ENCODE data around the gene CNTN3.

CNTN3 gene

DNA sequence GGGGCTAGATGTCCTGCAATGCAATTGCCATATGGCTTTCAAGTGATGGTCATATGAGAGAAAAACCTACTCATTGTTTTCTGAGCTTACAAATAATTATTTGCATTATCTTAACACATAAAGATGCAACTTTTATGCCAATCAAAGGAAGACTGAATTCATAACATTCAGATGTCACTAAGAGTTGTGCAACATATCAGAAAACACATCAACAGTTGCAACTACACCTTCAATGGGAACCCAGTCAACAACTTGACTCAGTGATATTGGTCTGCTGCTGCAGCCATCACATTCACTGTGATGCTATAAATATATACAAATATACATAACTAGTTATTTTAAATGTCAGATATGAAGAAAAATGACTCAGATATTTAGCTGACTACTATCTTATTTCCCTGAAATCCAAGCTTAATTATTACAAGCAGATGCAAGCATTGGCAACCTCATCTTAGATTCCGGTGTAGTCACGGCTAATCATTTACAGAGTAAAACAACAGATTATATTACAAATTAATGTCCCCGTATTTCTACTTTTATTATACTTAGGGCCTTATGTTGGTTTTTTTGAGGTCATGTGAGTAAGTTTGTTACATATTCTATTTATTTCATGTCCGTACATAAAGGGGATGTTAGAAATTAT lies 23.7 kb downstream of the CNTN3 start:
- FAIRE-seq (no peak), DNase-seq (ENCODE audit: insufficient read length, low spot score) (no peak)
- TF ChIP-seq CTCF (IDR thresholded peaks at IDR 0.05; ENCODE audit: insufficient read depth, missing control alignments), result no peak

- no peak for TF ChIP-seq CTCF (IDR thresholded peaks at IDR 0.05; ENCODE audit: insufficient read depth, missing control alignments)
- DNase-seq (ENCODE audit: insufficient read length, low spot score), result no peak
- FAIRE-seq, result no peak
These were observed 29.7 kb downstream of the CNTN3 start for GRCh38 chr3:74584782-74585181.

- no peak for TF ChIP-seq CTCF (IDR thresholded peaks at IDR 0.05; ENCODE audit: insufficient read depth, missing control alignments)
- FAIRE-seq (no peak), DNase-seq (ENCODE audit: insufficient read length, low spot score) (no peak)
These were observed 31.5 kb downstream of the CNTN3 start for GRCh38 chr3:74582982-74583381.

- TF ChIP-seq CTCF (IDR thresholded peaks at IDR 0.05; ENCODE audit: insufficient read depth, missing control alignments), result no peak
- no peak for DNase-seq (ENCODE audit: insufficient read length, low spot score)
- no peak for FAIRE-seq
These were observed 38.6 kb downstream of the CNTN3 start for GRCh38 chr3:74575857-74576256.

DNA sequence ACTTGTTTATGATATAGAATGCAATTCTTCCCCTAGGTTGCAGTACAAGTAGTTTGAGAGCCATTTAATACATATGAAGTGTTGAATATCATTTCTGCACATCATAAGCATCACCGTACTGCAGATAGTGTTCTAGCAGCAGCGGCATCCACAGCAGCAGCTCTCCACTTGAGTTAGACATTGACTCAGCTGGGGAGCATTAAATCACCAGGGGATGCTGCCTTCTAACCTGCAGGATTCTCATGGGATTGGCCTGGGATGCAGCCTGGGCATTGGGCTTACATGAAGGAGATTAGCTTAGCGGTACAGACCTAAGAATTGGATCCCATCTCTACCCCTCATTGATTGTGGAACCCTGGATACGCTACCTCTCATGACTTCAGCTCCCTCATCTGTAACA lies 43.3 kb downstream of the CNTN3 start:
- FAIRE-seq, result no peak
- no peak for DNase-seq (ENCODE audit: insufficient read length, low spot score)

More for the DNA sequence above, 43.3 kb downstream of the CNTN3 start:
- no peak for TF ChIP-seq CTCF (IDR thresholded peaks at IDR 0.05; ENCODE audit: insufficient read depth, missing control alignments)

Data from D721Med (cell line).